OCI-LY3 (cell line): ENCODE results near the gene TLE6.

ENCODE experiments used
- CTCF ChIP-seq: fragments of 200-600, 300-600 bp; sonication (generic); IDR thresholded peaks from 2 replicates; pipeline ENCODE4 v1.5.1; 2014; ENCODE audit warnings: antibody characterized with exemption, low read length, low read depth
- EZH2phosphoT487 ChIP-seq: fragments of 200-600 bp; shearing (Covaris generic); IDR thresholded peaks from 2 replicates; pipeline ENCODE4 v1.6.1; 2018; ENCODE audit warnings: antibody characterized with exemption, mixed run types, low read depth

DNA sequence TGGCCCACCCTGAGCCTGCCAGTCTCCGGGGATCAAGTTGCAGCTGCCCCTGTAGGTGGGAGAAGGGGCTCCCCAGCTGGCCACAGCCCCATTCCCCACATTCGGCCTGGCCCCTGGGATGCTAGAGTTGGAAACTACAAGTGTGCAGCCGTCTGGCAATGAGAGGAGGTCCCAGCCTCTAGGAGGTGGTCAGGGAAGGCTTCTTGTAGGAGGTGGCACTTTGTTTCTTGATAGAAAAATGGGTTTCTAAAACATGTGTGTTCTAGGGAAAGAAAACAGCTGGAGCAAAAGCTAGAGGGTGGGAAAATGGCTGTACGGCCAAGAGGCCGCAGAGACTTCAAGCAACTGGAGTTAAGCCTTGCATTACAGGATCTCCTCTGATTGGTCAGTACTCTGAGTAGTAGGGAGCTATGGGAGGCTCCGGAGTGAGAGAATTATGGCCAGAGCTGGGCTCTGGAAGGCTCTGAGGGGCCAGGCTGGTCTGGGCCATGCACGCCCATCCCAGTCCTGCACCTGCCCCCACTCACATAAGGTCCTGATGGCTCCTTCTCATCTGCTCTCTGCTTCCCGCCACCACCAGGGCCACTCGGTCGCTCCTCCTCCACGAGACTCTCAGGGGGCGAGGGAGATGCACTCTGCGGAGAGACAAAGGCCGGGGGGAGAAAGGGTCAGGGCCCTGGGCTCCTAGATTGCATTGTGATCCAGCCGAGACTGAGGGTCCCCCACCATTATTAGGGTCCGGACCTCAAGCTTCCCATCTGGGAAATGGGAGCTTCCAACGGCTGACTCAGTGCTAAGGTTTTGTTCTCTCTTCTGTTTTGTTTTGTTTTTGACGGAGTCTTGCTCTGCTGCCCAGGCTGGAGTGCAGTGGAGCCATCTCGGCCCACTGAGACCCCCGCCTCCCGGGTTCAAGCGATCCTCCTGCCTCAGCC lies 38.0 kb downstream of the TLE6 start:
- TF ChIP-seq CTCF, result no peak
- no peak for TF ChIP-seq EZH2phosphoT487
